ACC112 (cell line): ENCODE results near the gene ANO5.

ENCODE experiments used
- H2AFZ ChIP-seq: fragments of 200-600 bp; sonication (generic); one replicate; pipeline ENCODE4 v1.6.0; 2017; ENCODE audit warnings: antibody characterized with exemption, low read length; ENCODE audit not compliant: unreplicated experiment
- H3K27ac ChIP-seq: fragments of 200-600 bp; sonication (generic); 2 replicates; pipeline ENCODE4 v1.5.1; 2014; ENCODE audit warnings: low read depth, mild to moderate bottlenecking, antibody characterized with exemption, low read length, moderate library complexity
- H3K27me3 ChIP-seq: fragments of 200-600 bp; sonication (generic); 2 replicates; pipeline ENCODE4 v1.6.1; 2014; ENCODE audit warnings: mild to moderate bottlenecking, antibody characterized with exemption, low read length, moderate library complexity, mixed read lengths; ENCODE audit not compliant: insufficient read depth
- H3K36me3 ChIP-seq: fragments of 200-600 bp; sonication (generic); 2 replicates; pipeline ENCODE4 v1.6.1; 2016; ENCODE audit warnings: mild to moderate bottlenecking, antibody characterized with exemption, low read length, moderate library complexity, mixed read lengths; ENCODE audit not compliant: insufficient read depth
- H3K4me1 ChIP-seq: fragments of 200-600 bp; sonication (generic); one replicate; pipeline ENCODE4 v1.6.1; 2016; ENCODE audit warnings: low read length, mixed read lengths; ENCODE audit not compliant: insufficient read depth, unreplicated experiment, control insufficient read depth
- H3K4me3 ChIP-seq: fragments of 200-600 bp; sonication (generic); 2 replicates; pipeline ENCODE4 v1.5.1; 2014; ENCODE audit warnings: mild to moderate bottlenecking, low read depth, low read length
- H3K79me2 ChIP-seq: fragments of 200-600 bp; sonication (generic); one replicate; pipeline ENCODE4 v1.6.0; 2016; ENCODE audit warnings: low read length; ENCODE audit not compliant: control insufficient read depth, unreplicated experiment, insufficient read depth

The ANO5 gene

GRCh38 chr11:22203281-22203680, 10.4 kb downstream of the ANO5 start:
- no peaks in the 10 kb centered on the region for H3K79me2 ChIP-seq
- no peaks in the 10 kb centered on the region for H3K4me1 ChIP-seq
- H3K27ac ChIP-seq, result no peak overlapping the region
- no peaks in the 10 kb centered on the region for H3K27me3 ChIP-seq
- no peaks in the 10 kb centered on the region for H3K36me3 ChIP-seq
- no peak overlapping the region for H3K4me3 ChIP-seq
- H2AFZ ChIP-seq, result no peak overlapping the region

- H3K36me3 ChIP-seq, result no peaks in the 10 kb centered on the region
- no peak overlapping the region for H3K27ac ChIP-seq
Measured at GRCh38 chr11:22207162-22207561, 14.3 kb downstream of the ANO5 start.

GRCh38 chr11:22208151-22208858, 15.4 kb downstream of the ANO5 start:
- Histone ChIP-seq H2AFZ (no peak overlapping the region), H3K36me3 (no peaks in the 10 kb centered on the region), H3K27ac (no peak overlapping the region), H3K79me2 (no peaks in the 10 kb centered on the region), H3K4me3 (no peak overlapping the region), H3K4me1 (no peaks in the 10 kb centered on the region), H3K27me3 (no peaks in the 10 kb centered on the region)

More at GRCh38 chr11:22207162-22207561, 14.3 kb downstream of the ANO5 start:
- H3K4me1 ChIP-seq, result no peaks in the 10 kb centered on the region
- H3K4me3 ChIP-seq, result no peak overlapping the region
- H2AFZ ChIP-seq, result no peak overlapping the region
- no peaks in the 10 kb centered on the region for H3K27me3 ChIP-seq
- no peaks in the 10 kb centered on the region for H3K79me2 ChIP-seq

- H2AFZ ChIP-seq, result no peak overlapping the region
- no peaks in the 10 kb centered on the region for H3K36me3 ChIP-seq
- no peak overlapping the region for H3K27ac ChIP-seq
- no peaks in the 10 kb centered on the region for H3K4me1 ChIP-seq
- H3K27me3 ChIP-seq, result no peaks in the 10 kb centered on the region
- H3K79me2 ChIP-seq, result no peaks in the 10 kb centered on the region
- H3K4me3 ChIP-seq, result no peak overlapping the region
Measured at GRCh38 chr11:22216940-22217339, 24.1 kb downstream of the ANO5 start.

GRCh38 chr11:22221143-22221542, 28.3 kb downstream of the ANO5 start:
- no peaks in the 10 kb centered on the region for H3K36me3 ChIP-seq
- H3K27me3 ChIP-seq, result no peaks in the 10 kb centered on the region
- H3K4me1 ChIP-seq, result no peaks in the 10 kb centered on the region
- H3K79me2 ChIP-seq, result no peaks in the 10 kb centered on the region
- H2AFZ ChIP-seq, result no peak overlapping the region
- H3K27ac ChIP-seq, result no peak overlapping the region
- no peak overlapping the region for H3K4me3 ChIP-seq

GRCh38 chr11:22225190-22225589, 32.3 kb downstream of the ANO5 start:
- H3K27me3 ChIP-seq, result no peaks in the 10 kb centered on the region
- H3K79me2 ChIP-seq, result no peaks in the 10 kb centered on the region
- H3K4me1 ChIP-seq, result no peaks in the 10 kb centered on the region
- no peak overlapping the region for H2AFZ ChIP-seq
- no peak overlapping the region for H3K27ac ChIP-seq
- H3K4me3 ChIP-seq, result no peak overlapping the region
- H3K36me3 ChIP-seq, result no peaks in the 10 kb centered on the region

- H3K36me3 ChIP-seq, result no peaks in the 10 kb centered on the region
- H3K27me3 ChIP-seq, result no peaks in the 10 kb centered on the region
- no peak overlapping the region for H3K27ac ChIP-seq
- no peaks in the 10 kb centered on the region for H3K79me2 ChIP-seq
- H3K4me1 ChIP-seq, result no peaks in the 10 kb centered on the region
- H3K4me3 ChIP-seq, result no peak overlapping the region
- H2AFZ ChIP-seq, result no peak overlapping the region
Measured at GRCh38 chr11:22234743-22235142, 41.9 kb downstream of the ANO5 start.

- H3K27ac ChIP-seq, result no peak overlapping the region
- no peaks in the 10 kb centered on the region for H3K4me1 ChIP-seq
- H3K4me3 ChIP-seq, result no peak overlapping the region
- H2AFZ ChIP-seq, result no peak overlapping the region
- no peaks in the 10 kb centered on the region for H3K79me2 ChIP-seq
- no peaks in the 10 kb centered on the region for H3K36me3 ChIP-seq
- peaks cover 16% of the 10 kb centered on the region for H3K27me3 ChIP-seq
Measured at GRCh38 chr11:22244986-22245592, 52.2 kb downstream of the ANO5 start.

- Histone ChIP-seq H3K27ac (no peak overlapping the region), H3K36me3 (no peaks in the 10 kb centered on the region), H3K4me3 (no peak overlapping the region), H3K4me1 (no peaks in the 10 kb centered on the region), H2AFZ (no peak overlapping the region), H3K27me3 (peaks cover 16% of the 10 kb centered on the region), H3K79me2 (no peaks in the 10 kb centered on the region)
Measured at GRCh38 chr11:22246992-22247391, 54.1 kb downstream of the ANO5 start.

GRCh38 chr11:22249871-22250270, 57.0 kb downstream of the ANO5 start:
- Histone ChIP-seq H3K4me1 (no peaks in the 10 kb centered on the region), H3K79me2 (no peaks in the 10 kb centered on the region), H3K27me3 (peaks cover 19% of the 10 kb centered on the region), H3K36me3 (no peaks in the 10 kb centered on the region), H3K4me3 (no peak overlapping the region), H2AFZ (no peak overlapping the region), H3K27ac (no peak overlapping the region)

- no peaks in the 10 kb centered on the region for H3K4me1 ChIP-seq
- no peaks in the 10 kb centered on the region for H3K79me2 ChIP-seq
- no peaks in the 10 kb centered on the region for H3K36me3 ChIP-seq
- no peak overlapping the region for H3K4me3 ChIP-seq
- no peak overlapping the region for H2AFZ ChIP-seq
- no peak overlapping the region for H3K27ac ChIP-seq
- H3K27me3 ChIP-seq, result 0 out of 2 replicates have a peak, but pooled peaks cover 3% of the 10 kb centered on the region
Measured at GRCh38 chr11:22256876-22257275, 64.0 kb downstream of the ANO5 start.
